Liver (tissue), 2 donors: Measurements from ENCODE around the gene F2RL1.
"Not testable (repeated sequence)": the region's sequence is repeated elsewhere in the genome, so short reads cannot be mapped to it uniquely, and the experiment has no call there.

Experiments
- YY1 ChIP-seq: IDR thresholded peaks from 2 replicates; pipeline ENCODE4 v1.6.1; 2016; ENCODE audit warnings: antibody characterized with exemption, mild to moderate bottlenecking
- TF ChIP-seq, protein P1 (sequence below): fragments of 150-350 bp; IDR thresholded peaks from 2 replicates; pipeline ENCODE4 v1.5.1; 2017; ENCODE audit warnings: improper control_type of control experiment, low read depth, low read length; ENCODE audit not compliant: missing input control
- donor health status: healthy.

DNA sequence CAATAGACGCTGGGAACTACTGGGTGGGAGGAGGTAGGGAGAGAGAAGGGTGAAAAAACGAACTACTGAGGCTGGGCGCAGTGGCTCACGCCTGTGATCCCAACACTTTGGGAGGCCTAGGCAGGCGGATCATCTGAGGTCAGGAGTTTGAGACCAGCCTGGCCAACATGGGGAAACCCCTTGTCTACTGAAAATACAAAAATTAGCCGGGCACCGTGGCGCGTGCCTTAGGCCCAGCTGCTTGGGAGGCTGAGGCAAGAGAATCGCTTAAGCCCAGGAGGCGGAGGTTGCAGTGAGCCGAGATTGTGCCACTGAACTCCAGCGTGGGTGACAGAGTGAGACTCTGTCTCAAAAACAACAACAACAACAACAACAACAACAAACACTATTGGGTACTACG lies 47.8 kb upstream of the F2RL1 start:
- TF ChIP-seq, protein P1, sequence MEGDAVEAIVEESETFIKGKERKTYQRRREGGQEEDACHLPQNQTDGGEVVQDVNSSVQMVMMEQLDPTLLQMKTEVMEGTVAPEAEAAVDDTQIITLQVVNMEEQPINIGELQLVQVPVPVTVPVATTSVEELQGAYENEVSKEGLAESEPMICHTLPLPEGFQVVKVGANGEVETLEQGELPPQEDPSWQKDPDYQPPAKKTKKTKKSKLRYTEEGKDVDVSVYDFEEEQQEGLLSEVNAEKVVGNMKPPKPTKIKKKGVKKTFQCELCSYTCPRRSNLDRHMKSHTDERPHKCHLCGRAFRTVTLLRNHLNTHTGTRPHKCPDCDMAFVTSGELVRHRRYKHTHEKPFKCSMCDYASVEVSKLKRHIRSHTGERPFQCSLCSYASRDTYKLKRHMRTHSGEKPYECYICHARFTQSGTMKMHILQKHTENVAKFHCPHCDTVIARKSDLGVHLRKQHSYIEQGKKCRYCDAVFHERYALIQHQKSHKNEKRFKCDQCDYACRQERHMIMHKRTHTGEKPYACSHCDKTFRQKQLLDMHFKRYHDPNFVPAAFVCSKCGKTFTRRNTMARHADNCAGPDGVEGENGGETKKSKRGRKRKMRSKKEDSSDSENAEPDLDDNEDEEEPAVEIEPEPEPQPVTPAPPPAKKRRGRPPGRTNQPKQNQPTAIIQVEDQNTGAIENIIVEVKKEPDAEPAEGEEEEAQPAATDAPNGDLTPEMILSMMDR, result not testable (repeated sequence)
- TF ChIP-seq YY1, result not testable (repeated sequence)
